ENCODE measurements around the gene COL23A1. TPM values are rescaled to one million over a fixed set of nuclear protein-coding genes. Genes with fewer than 3 reads are reported as not detected.
A peak's percentile ranks its signal among the peaks of the same experiment; 100 is the strongest.

COL23A1 gene
- total RNA-seq, 1 experiment from 2014 or later = not detected

DNA sequence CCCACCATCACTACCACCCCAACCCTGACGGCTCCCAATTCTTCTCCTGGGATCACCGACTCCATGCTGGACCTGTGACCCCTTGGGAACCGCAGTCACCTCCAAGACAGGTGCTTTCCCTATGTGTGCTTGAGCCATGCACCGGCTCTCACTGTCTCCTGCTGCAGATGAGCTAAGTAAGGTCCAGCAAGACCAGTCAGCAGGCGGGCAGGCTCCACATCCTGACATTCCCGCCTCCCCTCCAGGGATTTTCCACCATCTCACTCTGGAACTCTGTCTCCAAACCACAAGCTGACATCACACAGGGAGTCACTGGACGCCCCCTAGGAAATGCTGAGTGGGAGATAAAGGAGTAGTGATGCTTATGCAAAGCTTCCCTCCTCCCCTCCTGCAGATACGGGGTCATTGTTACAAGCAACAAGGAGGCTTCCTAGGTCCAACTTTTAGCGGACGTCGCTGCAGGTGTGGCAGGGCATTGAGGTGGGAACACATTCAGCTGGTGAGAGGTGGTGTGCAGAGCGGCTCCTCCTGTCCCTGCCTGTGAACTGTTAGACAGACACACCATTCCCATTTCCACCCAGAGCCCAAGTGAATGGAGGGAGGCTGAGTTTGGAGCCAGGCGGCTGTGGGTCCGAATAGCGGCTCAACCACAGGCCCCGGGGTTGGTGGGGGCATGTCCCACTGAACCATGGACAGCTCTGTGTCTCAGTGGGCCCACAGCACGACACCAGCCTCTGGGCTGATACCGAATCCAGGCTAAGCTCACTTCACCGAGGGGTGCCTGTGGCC is 228.3 kb downstream of the COL23A1 start:
- peak; percentile 42 for DNase-seq (ENCODE audit: low spot score)

DNA sequence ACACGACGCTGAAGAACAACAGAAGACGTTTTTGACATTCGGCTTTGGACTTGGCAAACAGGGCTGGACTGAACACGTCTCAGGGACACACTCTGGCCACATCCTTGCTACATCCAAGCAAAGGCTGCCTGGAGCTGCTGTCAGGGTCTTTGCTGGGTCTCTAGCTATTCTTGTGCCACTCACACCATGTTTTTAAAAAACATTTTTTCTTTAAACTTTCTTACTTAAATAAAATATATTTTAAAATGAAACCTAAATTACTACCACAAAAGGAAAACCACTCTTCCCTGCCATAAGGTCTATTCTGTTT is 229.3 kb downstream of the COL23A1 start:
- DNase-seq (ENCODE audit: low spot score) = no peak

DNA sequence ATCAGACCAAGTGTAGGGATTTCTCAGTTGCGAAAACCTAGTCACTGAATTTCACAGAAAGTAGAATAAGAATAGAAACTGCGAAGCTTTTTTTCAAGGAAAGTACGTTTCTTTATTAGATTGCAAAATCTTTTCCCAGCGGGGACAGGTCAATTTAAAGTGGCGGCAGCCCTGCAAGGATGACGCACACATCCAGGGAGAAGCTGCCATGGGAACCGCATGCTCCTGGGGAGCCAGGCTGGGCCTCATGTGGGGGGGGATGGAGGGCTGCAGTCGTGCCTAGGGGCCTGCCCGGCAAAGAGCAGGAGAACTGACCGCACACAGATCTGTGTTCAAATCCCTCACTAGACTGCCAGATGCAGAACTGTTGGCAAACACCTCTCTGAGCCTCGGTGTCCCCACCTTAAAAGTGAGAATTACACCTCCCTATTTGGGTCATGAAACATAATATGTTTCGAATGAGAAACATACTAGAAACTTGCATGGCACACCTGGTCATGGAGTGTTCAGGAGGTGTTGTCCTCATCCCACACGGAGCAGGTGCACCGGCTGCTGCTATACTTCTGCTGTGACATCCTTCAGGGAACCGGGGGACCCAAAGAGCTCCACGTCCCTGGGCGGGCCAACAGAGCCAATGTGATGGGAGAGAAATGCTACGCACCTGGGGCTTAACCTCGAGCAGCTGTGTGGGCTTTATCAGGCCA is 229.8 kb downstream of the COL23A1 start:
- DNase-seq (ENCODE audit: low spot score) = no peak

DNA sequence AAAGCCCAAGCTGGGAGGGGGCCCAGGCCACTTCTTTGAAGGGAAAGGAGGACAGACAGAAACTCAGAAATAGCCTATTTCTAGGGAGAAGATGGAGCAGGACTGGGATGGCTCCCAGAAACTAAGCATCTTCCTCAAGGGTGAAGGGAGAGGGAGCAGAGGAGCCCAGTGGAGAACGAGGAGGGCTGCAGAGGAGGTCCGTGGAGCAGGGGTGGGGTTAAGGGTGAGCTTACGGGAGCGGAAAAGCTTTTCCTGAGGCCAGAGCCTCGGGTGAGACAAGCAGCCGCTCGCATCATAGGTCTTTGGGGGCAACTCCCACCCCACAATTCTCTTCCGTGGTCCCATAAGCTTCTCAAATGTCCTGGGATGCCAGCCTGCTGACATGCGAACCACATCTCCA is 230.5 kb downstream of the COL23A1 start:
- DNase-seq (ENCODE audit: low spot score) = no peak

DNA sequence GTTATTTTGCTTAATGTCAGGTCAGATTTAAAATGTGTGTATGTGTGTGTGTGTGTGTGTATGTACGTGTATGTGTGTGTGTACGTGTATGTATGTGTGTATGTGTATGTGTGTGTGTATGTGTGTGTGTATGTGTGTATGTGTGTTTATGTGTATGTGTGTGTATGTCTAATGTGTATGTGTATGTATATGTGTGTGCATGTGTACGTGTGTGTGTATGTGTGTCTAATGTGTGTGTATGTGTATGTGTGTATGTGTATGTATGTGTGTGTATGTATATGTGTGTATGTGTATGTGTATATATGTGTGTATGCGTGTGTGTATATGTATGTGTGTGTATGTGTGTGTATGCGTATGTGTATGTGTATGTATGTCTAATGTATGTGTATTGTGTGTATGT is 232.5 kb downstream of the COL23A1 start:
- DNase-seq (ENCODE audit: low spot score) = no peak

DNA sequence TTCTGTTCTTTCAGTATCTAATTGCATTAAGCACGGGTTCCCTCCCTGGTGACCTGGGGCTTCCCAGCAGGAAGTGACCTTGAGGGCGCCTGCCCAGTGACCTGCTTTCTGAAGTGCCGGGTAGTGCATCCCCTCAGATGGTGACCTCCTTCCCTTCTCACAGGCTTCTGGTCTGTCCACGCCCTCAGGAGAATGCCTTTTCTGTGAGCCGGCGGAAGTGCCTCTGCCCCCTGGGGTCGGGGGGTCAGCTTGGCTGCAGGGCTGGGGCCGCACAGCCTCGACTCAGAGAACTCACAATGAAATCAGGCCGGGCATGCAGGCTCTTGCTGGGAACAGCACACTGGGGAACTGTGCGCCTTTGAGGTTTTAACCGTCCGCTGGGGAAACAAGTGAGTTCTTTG is 233.1 kb downstream of the COL23A1 start:
- no peak for DNase-seq (ENCODE audit: low spot score)

DNA sequence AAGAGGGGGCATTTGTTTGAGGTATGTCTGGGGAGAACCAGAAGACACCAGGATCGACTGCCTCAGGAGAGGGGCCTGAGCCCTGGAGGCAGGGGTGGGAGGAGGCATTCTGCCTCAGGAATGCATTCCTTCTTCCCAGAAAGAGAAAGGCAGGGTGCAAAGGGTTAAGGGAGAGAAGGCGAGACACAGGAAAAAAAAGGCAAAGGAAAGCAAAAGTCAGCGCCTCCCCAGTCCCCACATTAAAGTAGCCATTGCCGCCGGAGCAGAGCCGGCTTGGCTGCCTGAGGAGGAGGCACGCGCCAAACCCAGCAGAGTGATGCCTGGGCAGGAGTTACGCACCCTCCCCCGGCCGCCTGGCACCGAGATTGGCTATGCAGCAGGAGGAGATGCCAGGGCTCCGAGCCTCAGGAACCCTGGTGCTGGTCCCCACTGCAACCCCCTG is 233.7 kb downstream of the COL23A1 start:
- no peak for DNase-seq (ENCODE audit: low spot score)

DNA sequence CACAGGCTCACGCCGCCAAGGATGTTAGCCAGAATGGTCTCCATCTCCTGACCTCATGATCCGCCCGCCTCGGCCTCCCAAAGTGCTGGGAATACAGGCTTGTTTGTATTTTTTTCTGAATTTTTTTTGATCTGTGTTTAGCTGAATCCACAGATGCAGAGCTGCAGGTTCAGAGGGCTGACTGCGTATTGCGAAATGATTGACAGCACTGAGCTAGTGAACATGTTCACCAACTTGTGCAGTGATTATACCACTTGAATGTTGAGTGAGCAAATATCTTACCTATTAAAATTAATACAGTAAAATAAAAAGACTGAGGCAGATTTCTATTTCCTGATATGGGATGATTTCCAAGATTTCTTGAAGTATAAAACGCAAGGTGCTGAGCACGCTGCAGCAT is 234.5 kb downstream of the COL23A1 start:
- no peak for DNase-seq (ENCODE audit: low spot score)

DNA sequence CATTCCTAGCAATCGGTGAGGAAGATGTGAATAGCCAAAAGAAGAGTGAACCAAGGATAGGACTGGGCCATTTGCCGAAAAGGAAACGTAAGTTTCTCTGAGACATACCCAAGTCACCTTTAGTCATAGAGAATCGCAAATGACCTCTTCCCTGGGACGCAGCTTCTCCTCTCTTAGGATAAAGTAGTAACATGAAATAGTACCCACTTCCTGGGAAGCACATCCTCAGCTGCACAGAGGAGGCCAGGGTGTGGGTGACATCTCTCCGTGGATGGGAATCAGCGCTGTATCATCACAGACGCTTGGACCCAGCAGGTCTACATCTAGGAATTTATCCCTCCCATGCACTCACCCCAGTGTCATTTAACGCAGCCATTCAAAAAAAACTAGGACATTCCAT is 236.7 kb downstream of the COL23A1 start:
- no peak for DNase-seq (ENCODE audit: low spot score)

DNA sequence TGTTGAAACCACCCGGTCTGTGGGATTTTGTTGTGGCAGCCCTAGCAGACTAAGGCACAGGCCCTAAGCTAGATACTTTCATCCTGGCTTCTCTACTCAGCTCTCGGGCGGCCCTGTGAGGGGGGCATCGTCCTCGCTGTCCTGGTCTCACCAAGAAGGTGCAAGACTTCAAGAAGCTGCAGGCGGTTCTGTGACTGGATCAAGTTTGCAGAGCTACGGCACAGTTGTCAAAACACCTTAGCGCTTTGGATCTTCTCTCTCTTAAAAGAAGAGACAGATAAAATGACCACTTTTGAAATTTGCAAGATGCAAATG is 238.2 kb downstream of the COL23A1 start:
- no peak for DNase-seq (ENCODE audit: low spot score)

DNA sequence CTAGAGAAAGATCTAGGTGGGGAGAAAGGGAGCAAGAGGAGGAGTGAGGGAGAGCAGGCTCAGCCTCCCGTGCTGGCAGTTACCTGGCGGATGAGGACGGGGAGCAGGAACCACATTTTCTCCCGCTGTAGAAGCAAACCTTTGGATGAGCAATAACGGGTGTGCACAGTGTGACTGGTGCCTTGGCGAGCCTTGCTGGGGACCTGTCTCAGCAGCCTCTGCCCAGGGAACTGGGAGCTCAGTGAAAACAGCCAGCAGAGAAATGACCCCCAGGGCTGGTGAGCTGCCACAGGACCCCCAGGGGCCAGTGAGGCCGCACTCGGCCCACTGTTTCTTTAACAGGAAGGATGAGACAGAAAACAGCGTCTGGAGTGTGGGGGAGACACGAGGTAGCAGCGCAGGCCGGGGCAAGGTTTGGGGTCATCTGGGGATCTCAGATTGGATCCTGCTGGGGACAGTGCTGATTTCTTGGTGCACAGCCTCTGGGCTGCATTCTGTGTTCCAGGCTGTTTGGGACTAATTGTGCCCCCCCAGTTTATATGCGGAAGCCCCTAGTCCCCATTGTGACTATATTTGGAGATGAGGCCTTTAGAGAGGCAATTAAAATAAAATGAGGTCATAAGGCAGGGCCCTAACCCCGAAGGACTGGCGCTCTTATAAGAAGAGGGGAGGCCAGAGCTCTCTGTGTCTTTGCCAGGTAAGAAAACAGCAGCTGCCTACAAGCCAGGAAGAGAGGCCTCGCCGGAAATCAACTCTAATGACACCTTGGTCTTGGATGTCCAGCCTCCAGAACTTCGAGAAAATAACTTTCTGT is 238.8 kb downstream of the COL23A1 start:
- DNase-seq (ENCODE audit: low spot score) = no peak

DNA sequence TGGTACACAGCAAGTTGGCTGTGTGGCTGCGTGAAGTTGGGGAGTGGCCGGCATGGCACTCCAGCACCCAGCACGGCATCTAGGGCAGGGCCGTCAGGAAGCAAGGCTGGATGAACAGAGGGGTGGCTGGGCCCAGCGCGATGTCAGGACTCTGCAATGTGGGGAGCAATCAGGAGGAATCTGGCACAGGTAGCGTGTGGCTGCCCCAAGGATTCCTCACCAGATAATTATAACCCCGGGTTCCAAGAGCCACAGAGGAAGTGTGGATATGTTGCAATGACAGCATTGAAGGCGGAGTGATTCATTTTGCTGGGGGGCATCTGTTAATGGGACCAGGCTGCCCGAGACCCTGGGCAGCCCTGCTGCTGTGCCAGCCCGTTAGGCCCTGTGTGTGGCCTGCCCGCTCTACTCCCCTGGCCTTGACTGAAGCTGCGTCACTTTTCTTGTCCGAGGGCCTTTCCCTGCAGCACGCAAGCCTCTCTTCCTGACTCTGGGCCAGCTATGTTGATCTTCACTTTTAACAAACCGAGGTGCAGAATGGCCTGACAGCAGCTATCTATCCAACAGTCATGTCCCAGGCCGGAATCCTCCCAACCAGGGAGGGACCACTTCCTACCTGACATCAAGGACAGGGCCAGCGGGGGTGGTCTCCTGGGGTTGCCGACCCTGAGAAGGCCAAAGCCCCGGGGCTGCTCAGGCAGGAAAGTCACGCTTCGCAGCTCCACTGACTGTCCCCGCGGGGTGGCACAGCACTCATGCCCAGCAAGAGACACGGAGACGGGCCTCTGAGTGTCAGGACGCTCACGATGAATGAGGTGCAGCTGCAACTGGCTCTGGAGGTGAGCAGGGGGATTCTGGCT is 239.6 kb downstream of the COL23A1 start:
- DNase-seq (ENCODE audit: low spot score) = no peak

DNA sequence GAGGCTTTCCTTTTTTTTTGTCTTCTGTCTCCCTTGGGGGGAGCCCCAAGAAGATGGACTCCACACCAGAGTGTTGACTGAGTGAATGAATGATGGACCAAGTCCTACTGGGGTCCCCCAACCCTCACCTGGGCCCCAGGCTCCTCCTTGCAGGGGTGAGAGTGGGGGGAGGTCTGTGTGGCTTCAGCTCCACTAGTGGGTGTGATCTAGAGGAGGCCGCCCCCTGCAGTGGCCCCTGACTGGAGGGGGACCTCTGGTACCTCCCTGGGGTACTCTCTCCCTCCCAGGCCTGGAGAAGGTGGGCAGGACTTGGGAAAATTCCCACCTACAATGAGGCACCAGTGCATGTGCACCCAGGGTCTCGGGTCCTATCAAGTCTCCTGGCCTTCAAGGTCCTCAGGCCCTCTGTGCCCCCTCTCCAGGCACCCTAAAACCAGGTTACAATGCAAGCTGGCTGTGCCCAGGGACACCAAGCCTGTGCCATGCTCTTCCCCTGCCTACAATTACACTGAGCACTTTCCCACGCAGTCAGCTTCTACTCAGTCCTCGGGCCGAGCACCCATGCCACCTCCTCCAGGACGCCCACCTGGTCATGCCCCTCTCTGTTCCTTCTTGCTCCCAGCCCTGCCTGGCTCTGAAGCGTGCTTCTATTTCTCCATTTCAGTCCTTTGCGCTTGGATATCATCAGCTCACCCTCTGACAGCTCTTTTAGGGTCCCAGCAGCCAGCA is 240.4 kb downstream of the COL23A1 start:
- DNase-seq (ENCODE audit: low spot score) = no peak

DNA sequence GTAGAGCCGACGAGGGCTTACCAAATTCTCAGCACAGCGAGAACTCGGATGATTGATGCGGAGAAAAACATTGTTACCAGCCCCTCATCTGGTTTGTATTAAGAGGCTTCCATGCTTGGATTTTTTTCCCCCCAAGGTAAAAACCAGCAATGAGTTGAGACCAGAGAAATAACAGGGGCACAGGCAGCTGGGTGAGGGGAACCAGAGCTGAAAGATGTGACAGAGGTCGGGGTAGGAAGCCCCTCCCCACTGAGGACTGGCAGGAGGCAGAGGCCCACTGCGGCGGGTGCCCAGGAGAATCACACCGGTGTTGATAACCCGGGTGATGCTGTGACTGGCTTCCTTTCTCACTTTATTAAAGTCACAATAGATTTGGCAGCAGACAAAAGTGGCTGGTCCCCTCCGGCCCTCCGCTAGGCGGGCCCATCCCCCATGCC is 241.1 kb downstream of the COL23A1 start:
- no peak for DNase-seq (ENCODE audit: low spot score)

DNA sequence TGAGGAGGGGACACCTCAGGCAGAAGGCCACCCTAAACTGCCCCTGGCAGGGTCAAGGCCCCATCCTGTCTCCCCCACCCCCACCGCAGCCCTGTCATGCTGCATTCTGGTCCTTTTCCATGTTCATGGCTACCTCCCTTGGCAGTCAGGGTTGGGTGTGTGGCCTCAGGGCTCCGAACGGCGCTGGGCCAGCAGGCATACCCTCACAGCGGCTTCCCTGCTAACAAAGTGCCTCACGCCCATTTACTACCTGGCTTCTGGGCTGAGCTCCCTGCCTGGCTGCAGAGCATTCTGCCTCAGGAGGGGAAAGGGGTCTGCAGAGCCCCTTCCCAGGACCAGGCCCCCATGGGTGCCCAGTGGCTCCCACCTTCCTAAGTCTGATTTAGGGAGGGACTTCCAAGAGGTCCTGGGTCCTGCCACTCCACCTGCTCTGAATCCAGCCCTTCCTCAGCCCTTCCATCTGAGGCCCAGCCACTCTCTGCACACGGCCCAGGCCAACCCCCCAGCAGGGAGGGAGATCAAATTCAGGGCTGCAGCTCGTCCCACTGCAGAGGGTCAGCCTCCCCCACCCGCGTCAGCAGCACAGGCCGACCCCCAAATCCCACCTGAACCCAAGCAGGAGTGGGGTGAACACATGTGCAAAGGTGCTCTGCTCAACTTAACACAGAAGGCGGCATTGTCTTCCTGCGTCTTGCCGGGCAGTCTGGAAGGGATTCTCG is 241.7 kb downstream of the COL23A1 start:
- DNase-seq (ENCODE audit: low spot score) = no peak

DNA sequence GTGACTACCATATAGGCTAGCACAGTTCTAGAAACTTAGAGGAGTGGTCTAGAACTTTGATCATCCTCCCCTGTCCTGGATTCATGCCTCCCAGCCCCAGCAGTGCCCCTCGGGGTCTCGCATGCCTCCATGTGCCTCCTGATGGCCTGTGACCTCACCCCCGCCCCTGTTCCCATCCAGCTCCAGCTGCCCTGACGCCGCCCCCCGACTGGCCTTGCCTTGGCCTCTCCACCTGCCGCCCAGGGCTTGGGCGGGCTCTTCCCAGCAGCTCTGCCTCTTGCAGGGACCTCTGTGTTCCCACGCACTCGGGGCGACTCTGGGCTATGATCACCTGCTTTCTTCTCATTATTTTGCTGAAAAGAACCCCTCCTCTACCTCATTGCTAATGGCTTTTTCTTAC is 242.2 kb downstream of the COL23A1 start:
- no peak for DNase-seq (ENCODE audit: low spot score)

DNA sequence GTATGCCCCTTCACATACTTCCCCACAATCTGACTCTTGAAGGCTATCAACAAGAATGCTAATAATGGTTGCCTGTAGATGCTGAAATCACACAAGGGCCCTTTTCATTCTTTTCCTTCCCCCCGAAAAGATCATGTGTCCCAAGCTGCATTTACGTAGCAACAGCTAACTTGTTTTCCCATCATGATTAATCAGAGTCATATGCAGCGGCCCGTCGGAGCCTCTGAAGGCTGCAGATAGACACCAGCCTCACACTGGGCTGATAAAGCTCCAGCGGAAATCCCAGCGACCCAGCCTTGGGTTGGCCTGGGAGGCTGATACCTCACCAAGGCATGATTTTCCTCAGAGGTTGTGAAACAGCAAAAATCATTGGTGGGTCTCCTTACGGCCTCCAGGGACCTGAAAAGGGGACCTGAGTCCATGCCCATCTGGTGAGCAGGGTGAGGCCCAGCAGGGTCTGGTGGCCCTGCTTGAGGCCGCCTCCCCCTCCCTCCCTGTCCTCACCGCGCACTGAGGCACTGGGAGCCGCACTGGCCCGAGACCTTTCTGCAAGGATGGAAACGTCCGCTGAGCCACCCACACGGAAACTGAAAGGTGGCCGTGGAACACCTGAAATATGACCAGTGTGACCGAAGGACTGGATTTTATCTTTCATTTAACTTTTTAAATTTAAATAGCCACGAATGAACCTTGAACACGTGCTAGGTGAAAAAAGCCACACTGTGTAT is 243.4 kb downstream of the COL23A1 start:
- DNase-seq (ENCODE audit: low spot score) = no peak

DNA sequence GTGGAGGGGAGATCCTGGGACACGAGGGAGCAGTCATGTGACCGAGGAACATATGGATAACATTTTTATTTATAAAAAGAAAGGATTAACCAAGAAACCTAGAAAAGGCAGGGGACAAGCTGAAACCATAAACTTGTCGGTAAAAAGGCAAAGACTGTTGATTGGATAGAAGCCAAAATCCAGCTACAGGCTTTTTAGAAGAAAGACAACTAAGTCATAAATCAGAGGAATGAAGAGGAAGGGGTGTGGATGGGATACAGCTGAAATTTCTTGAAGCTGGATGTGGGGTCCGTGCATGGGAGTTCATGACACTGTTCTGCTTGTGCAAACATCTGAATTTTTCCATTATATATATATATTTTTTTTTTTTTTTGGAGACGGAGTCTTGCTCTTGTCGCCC is 246.9 kb downstream of the COL23A1 start:
- DNase-seq (ENCODE audit: low spot score) = no peak

DNA sequence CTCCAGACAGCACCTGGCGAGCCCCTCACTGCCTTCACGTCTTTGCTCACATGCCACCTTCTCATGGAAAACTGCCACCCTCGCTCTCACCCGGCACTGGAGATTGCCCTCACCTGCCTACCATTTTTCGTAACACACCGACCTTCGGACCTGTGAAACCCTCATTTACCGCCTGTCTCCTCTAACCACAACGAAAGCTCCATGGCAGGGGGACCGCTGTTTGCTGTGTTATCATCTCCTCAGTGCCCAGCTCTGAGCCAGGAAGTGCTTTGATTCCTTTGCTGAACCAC is 248.4 kb downstream of the COL23A1 start:
- no peak for DNase-seq (ENCODE audit: low spot score)

Measured in A172 (cell line).